SK-N-SH treated with all-trans-retinoic acid at 6 μM for 48 hours (cell line): Measurements from ENCODE around the gene CRYBG3.

Experiments used
- ARNTL ChIP-seq: fragments of 450-650 bp; formaldehyde crosslinking; IDR thresholded peaks from 2 replicates; pipeline ENCODE4 v1.5.0; 2020; ENCODE audit warnings: low read depth, mild to moderate bottlenecking, moderate library complexity, borderline replicate concordance
- TOX ChIP-seq: fragments of 250-450 bp; sonication (Bioruptor Pico); IDR thresholded peaks from 2 replicates; pipeline ENCODE4 v1.8.0; 2021; ENCODE audit warnings: mild to moderate bottlenecking, moderate library complexity, borderline replicate concordance
- ZFP30 ChIP-seq: fragments of 450-650 bp; formaldehyde crosslinking; IDR thresholded peaks from 2 replicates; pipeline ENCODE4 v1.5.0; 2022; ENCODE audit warnings: mild to moderate bottlenecking, moderate library complexity

GRCh38 chr3:97884586-97885123 lies 62.8 kb downstream of the CRYBG3 start:
- TF ChIP-seq ZFP30 (no peak), ARNTL (no peak), TOX (CRISPR knock-in tag) (no peak)
